ENCODE measurements around the gene PRXL2B. TPM values are rescaled to one million over a fixed set of nuclear protein-coding genes. Genes with fewer than 3 reads are reported as not detected.

PRXL2B gene
- total RNA-seq, 1 experiment from 2014 or later, result 40.7 TPM

DNA sequence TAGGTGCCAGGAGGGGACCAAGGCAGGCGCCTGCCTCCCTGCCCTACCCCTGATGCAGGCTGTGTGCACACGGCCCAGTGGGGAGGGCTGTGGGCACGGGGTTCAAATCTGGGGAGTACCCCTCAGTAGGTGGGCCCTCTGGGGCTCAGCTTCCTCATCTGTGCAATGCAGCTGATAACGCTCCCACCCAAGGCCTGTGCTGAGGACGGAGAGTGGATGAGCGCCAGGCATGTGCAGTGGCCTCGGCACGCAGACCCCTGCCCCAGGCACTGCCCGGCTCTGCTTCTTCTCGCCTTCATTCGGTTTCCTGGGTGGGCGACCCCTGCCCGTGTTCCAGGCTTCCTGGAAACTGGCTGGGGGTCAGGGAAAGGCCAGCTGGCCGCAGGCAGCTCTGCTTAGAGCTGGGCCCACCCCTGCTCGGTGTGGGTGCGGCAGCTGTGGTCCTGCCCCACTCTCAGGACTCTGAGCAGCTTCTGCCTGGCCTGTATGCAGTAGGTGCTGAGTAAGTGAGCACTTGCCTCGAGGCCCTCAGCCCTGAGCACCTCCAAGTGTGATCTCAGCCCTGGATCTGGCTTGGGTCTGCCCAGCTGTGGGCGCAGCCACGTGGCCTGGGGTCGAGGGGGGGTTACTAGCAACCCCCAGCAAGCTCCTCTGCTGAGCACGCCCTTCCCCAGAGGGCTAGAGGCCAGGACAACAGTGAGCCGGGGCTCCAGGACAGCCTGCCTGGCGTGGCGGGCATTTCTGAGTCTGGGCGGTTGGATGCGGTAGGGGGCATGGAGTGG, 42.3 kb upstream of the PRXL2B start:
- H2AK5ac ChIP-seq (ENCODE audit: insufficient read length, low read length), result no peak overlapping the region
- no peaks in the 10 kb centered on the region for H3K9me3 ChIP-seq (ENCODE audit: control insufficient read depth, low read depth, low read length)
- no peak overlapping the region; the same call in 1 of the 2 replicates for H2BK15ac ChIP-seq (ENCODE audit: low read depth, low read length)
- no peak overlapping the region for H2BK12ac ChIP-seq (ENCODE audit: insufficient read length, low read depth, low read length)
- H3K27me3 ChIP-seq (ENCODE audit: insufficient read depth, low read length), result no peaks in the 10 kb centered on the region; the same call in 1 of the 2 replicates
- no peaks in the 10 kb centered on the region for H3K79me1 ChIP-seq (ENCODE audit: insufficient read depth, low read depth, low read length, poor library complexity, severe bottlenecking)
- H3K23me2 ChIP-seq (ENCODE audit: insufficient read length, low read depth, low read length, poor library complexity, severe bottlenecking), result peaks cover 12% of the 10 kb centered on the region
- no peak overlapping the region for H2AFZ ChIP-seq (ENCODE audit: low read length)
- Mint-ChIP-seq H3K4me1 (peaks cover 10 to 29% of the 10 kb centered on the region in 2 experiments), H3K27ac (no peak overlapping the region), H3K27me3 (ENCODE audit: low read depth) (peaks cover 23% of the 10 kb centered on the region), H3K36me3 (ENCODE audit: insufficient read depth in 1 of 3, low read depth in 3 of 3) (no peaks in the 10 kb centered on the region), H3K9me3 (no peaks in the 10 kb centered on the region; a peak in 1 of 5 replicates), H3K4me3 (no peak overlapping the region)
- H3K56ac ChIP-seq (ENCODE audit: insufficient read length, low read depth, low read length), result no peak overlapping the region
- WGBS (ENCODE audit: extremely low coverage, insufficient read length, low lambda C conversion rate), result no CpG with 5 or more reads among the region's 26 CpGs
- DNase-seq, result no peak
- no peak overlapping the region for H4K91ac ChIP-seq (ENCODE audit: insufficient read length, low read depth, low read length)
- no peaks in the 10 kb centered on the region for H3K79me2 ChIP-seq (ENCODE audit: insufficient read depth, low read length)
- no peak overlapping the region for H3K9ac ChIP-seq (ENCODE audit: extremely low read depth, insufficient read length, low read length)
- H4K5ac ChIP-seq (ENCODE audit: insufficient read length, low read depth, low read length), result no peak overlapping the region
- no peaks in the 10 kb centered on the region for H4K20me1 ChIP-seq (ENCODE audit: control insufficient read depth, insufficient read depth, insufficient read length)
- no peak overlapping the region for H3K4ac ChIP-seq (ENCODE audit: low read depth, low read length)
- H4K8ac ChIP-seq (replicated peaks; ENCODE audit: insufficient read length, low read depth, low read length), result no peak overlapping the region
- no peak overlapping the region for H2BK5ac ChIP-seq (ENCODE audit: insufficient read length, low read length)
- no peaks in the 10 kb centered on the region; the same call in 1 of the 2 replicates for H3K4me1 ChIP-seq (ENCODE audit: insufficient read depth, low read length)
- no peak overlapping the region for H3K27ac ChIP-seq (ENCODE audit: insufficient read length, low read depth, low read length)
- no peak overlapping the region for H3K18ac ChIP-seq (ENCODE audit: insufficient read length, low read depth, low read length)
- H3T11ph ChIP-seq (ENCODE audit: low read length), result no peak overlapping the region
- TF ChIP-seq, protein P1, sequence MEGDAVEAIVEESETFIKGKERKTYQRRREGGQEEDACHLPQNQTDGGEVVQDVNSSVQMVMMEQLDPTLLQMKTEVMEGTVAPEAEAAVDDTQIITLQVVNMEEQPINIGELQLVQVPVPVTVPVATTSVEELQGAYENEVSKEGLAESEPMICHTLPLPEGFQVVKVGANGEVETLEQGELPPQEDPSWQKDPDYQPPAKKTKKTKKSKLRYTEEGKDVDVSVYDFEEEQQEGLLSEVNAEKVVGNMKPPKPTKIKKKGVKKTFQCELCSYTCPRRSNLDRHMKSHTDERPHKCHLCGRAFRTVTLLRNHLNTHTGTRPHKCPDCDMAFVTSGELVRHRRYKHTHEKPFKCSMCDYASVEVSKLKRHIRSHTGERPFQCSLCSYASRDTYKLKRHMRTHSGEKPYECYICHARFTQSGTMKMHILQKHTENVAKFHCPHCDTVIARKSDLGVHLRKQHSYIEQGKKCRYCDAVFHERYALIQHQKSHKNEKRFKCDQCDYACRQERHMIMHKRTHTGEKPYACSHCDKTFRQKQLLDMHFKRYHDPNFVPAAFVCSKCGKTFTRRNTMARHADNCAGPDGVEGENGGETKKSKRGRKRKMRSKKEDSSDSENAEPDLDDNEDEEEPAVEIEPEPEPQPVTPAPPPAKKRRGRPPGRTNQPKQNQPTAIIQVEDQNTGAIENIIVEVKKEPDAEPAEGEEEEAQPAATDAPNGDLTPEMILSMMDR (conservative IDR thresholded peaks at IDR 0.05), result no peak
- H3K4me2 ChIP-seq (ENCODE audit: insufficient read depth, insufficient read length, low read length), result no peak overlapping the region
- H3K14ac ChIP-seq (ENCODE audit: insufficient read depth, low read length), result no peak overlapping the region; the same call in none of the 2 replicates
- no peak overlapping the region for H2BK20ac ChIP-seq (ENCODE audit: low read depth, low read length, poor library complexity, severe bottlenecking)
- H2BK120ac ChIP-seq (ENCODE audit: low read depth, low read length, poor library complexity, severe bottlenecking), result no peak overlapping the region
- H3K23ac ChIP-seq (ENCODE audit: insufficient read length, low read depth, low read length), result no peak overlapping the region
